ENCODE data around the gene PCDH9.

PCDH9 gene

DNA sequence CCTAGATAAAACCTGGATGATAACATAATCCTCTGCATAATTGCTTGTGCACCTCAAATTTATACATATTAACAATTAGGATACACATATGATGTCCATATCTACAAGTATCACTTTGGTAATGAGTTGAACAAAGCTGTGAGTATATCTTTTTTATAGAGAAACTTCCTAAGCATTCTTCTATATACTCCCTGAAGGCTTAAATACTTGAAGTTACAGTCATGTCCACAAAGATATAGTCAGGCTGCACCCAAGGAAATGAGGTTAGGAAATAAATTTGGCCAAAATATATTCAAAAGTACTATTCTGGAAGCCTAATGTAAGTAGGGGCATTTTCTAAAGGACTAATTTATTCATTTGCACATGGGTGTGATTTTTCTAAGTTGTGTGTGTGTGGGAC is 761.5 kb downstream of the PCDH9 start:
- DNase-seq (ENCODE audit: low read depth in 2 of 2) = no peak

DNA sequence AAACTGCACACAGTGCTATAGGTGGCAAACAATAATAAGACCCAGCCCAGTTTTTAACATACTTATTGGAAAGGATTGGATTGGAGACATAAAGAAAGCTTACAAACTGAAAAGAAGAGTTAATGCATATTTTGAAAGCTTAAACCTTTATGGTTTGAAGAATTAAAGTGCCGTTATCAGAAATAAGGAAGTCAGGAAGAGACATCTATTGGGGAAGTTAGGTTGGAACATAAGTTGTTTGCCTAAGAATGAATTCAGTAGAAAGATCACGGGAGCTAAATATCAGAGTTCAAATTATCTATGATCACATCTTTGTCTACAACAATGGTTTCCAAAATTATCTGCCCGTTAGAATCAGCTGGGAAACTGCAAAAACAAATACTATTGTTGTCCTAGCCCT is 767.9 kb downstream of the PCDH9 start:
- DNase-seq (ENCODE audit: low read depth in 2 of 2) = no peak

DNA sequence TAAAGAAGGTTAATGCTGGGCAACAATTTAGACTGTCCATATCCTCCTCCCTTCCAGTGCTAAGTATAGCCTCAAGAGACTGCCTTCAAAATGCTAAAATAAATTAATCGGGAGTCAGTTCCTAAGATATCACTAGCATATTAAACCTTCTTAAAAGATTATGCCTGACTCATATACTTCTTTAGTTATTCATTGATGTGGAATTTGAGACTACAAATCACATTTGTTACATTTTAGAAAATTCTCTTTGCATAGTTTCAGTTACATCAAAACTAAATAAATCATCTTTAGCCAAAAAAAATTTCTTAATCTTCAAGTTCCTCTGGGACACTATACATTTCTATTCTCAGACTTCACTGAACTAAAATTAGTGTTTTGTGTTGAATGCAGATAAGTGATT is 769.1 kb downstream of the PCDH9 start:
- peak; percentile 47 to 55 for DNase-seq (ENCODE audit: low read depth in 2 of 2)

DNA sequence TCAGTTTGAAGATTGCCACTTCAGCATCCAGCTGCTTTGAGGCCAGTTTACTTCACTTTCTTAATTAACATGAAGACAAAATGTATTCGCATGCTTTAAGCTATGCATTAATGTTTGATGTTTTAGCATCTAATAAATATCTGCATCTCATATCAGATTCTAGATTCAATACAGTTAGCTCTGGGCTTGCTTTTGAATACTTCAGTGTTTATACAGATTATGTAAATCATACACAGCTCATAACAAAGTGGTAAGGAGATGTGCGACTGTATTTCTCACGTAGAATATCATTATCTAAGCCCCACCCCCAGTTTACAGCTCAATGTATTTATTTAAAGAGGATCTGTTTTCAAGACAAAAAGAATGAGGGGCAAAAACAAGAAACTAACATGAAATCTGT is 770.5 kb downstream of the PCDH9 start:
- DNase-seq (ENCODE audit: low read depth in 2 of 2) = no peak

DNA sequence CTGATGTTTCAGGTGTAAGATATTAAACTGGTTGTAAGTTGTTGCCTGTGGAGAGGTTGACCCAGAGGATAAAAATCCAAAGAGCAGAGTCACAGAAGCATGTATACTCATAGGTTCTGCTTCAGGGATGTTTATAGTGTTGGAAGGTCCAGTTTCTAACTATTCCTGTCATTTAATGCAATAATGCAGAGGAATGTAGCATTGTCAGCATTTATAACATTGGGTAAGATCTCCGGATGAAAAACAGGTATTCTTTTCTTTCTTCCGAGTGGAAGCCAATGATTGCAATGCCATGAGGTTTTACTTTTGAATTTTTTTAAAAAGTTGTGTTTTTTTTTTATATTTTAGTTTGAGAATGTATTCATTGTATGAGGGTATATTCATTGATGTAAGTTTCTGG is 771.0 kb downstream of the PCDH9 start:
- DNase-seq (ENCODE audit: low read depth in 2 of 2) = no peak

DNA sequence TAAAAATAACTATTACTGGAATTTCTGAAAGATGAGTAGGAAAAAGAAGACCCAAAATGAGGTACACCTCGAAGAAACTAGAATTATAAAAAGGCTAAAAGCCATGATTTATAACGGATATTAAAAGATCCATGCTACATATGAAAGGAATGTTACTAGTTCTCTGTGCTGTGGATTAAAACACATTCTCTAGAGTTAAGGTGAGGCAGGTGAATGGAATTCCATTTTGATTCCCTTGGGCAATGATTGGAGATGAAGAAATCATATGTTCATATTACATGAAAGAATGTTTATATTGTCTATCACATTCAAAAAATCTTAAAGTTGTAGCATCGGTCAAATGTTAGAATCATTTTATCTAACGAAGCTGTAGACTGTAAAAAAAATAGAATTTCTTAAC is 783.7 kb downstream of the PCDH9 start:
- no peak for DNase-seq (ENCODE audit: low read depth in 2 of 2)

DNA sequence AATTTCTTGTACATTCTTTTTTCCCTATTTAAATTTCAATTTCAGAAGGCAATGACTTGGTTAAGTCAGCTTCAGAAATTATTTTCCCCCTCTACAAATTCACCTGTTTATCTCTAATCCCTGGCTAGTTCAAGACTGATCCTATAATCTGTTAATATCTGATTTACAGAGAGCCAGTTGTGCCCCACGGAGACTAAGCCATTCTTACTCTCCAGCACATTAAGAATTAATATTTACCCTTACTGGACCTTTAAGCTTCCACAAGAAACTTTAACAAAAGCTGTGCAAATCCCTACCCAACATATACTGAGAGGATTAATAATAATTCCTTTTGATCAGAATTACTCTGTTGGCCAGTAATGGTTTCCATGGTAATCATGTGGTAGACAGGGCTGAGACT is 786.2 kb downstream of the PCDH9 start:
- DNase-seq (ENCODE audit: low read depth in 2 of 2) = no peak

DNA sequence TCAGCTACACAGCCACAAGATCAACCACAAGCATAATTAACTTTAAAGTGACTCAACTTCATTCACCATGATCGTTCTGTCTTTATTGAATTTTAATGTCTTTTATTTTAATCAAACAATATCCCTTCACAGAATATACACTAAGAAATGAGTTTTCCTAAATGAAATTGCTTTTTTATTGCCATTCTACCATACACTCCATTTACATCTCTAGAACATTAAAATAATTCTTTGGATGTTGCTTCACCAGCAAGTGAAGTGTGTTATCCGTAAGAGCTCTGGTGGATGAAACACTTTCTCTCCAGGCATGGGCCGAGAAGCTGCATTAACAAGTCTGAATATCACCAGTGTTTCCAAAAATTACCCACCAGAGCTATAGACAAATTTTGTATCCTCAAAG is 789.2 kb downstream of the PCDH9 start:
- DNase-seq (ENCODE audit: low read depth in 2 of 2) = no peak

DNA sequence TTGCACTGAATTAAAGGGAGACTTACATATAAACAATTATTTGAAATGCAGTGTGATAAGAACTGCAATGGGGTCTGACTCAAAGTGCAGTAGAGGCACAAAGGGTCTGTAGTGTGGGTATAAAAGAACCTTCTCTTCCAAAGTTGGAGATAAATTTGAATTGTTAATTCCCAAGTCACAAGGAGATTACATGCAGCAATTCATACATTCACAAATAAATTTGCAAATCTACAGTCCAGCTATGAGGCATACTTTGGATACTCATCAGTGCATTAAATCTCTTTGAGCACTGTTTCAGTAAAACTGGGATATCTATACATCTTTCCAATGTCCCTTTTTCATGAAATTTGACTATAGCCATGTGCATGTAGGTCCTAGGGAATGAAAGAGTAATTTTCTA is 799.4 kb downstream of the PCDH9 start:
- DNase-seq (ENCODE audit: low read depth in 2 of 2) = no peak

DNA sequence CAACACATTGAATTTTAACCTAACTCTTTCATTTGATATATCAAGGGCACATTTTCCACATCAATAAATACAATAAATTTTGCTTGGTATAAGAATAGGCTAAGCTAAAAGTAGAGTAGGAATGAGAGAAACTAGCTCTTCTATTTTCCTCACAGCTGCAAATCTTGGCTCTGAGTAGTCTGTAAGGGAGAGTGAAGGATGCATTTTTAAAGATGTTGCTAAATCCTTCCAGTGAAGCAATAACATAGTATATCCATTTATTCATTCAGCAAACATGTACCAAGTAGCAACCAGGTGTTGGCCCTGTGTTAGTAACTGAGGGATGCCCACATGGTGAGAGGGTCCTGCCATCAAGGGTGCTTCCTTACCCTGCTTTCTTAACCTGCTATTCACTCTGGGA is 799.9 kb downstream of the PCDH9 start:
- DNase-seq (ENCODE audit: low read depth in 2 of 2) = no peak

DNA sequence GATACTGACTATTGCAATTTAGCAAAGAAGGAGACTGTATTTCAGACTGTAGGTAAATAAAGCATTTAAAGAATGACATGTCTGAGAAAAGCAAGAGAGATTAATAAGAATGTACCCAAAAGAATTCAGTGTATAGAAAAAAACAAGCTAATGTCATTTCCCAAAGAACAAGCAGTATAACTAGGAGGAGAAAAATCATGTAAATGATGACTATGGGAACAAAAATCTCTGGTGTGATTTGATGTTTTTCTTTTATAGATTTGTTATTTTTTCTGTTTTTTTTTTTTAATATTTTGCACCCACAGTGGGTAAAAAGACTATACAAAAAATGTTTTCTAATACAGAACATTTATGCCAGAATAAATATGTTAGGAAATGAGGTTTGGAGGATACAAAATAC is 801.0 kb downstream of the PCDH9 start:
- no peak for DNase-seq (ENCODE audit: low read depth in 2 of 2)

DNA sequence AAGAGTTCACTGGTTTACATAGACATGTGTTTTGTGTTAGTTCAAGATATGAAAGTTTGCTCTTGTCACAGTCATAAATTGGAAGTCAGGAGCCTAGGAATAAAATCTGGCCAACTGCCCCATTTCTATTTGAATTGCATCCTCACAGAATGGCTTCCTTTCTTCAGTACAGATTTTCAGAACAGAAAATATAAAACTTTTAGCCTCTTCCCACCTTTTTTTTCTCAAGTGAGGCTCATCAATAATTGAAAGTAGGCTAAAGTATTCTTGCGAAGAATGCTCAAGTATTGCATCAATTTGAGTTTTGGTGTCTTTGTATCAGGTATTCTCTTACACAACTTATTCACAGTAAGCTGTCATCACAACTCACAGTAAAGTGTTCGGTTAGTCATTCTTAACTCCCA is 802.7 kb downstream of the PCDH9 start:
- DNase-seq (ENCODE audit: low read depth in 2 of 2) = peak; percentile 57 to 67

DNA sequence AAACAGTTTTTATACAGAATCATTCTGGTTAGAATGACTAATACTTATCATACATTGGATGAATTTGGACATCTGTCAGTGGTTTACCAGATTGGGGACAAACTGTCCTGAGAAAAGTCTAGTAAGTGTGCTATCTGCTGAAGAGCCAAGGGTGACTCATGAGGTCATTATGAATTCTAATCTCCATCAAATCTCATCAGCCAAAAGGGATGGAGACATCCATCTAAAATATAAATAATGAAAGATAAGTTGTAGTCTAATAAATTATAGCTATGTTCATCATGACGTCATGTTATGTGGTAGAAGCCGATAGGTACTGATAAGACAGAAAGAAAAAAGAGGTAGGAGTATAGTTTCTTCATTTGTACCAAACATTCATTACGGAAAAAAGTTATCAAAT is 804.4 kb downstream of the PCDH9 start:
- DNase-seq (ENCODE audit: low read depth in 2 of 2) = no peak

DNA sequence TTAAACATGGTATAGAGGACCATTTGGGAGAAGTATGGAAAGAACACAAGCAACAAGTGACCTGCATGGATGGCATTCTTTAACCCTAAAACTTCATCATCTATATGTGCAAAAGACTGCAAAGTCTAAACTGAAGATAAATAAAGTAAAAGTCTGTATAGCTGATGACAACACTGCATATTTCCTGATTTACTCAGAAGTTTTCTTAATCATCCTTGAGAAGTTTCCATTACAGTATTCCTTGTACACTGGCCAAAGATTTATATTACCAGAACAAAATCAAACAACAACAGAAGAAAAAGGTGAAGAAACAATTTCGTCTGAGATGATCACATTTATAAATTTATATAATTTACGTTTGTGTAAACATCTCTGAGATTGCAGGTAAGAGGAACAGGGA is 805.7 kb downstream of the PCDH9 start:
- DNase-seq (ENCODE audit: low read depth in 2 of 2) = peak; percentile 50 to 55

DNA sequence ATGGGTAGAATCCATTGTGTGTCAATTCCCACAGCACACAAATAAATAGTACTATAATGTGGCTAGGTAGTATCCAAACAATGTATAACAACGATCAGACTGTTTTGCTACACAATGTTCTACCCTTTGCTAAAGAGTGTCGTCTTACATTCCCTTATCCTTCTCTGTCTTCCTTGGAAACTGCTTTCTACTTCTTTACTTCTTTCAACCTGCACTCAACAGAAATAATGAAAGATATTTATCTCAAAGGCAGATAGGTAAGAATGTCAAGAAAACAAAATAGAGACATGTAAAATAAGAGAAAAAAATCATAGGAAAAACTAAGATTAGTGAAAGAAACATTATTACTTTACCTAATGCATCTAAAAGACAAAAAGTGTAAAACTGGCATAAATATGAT is 814.7 kb downstream of the PCDH9 start:
- DNase-seq (ENCODE audit: low read depth in 2 of 2) = no peak

DNA sequence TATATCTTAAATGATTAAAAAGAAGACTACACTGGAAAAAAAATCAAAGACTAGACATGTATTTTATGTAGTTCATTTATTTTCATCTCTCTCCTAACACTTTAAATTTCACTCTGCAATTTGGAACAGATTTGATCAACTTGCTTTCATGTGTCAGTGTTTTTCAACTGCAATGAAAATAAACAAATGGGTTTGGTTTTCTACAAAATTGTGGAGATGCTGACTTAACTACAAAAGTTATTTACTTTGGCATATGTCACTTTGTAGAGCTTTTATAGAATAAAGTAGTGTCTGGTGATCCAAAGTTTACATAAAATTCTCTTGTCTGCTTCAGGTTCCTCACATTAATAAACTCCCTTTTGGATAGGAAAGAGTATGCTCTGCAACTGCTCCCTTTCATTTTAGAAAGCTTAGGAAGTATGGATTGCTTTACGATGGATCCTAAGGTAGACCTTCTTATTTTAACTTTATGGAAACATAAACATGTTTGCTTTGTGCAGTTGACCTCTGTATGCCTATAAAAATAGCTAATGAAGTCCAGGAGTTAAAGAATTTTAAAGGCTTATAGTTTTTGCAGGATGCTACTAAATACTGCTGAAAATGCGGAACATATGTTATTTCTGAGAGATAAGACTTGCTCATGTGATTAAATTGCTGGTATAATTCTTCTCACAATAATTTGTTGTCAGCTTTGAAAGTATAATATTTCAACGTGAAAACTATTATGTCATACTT is 815.9 kb downstream of the PCDH9 start:
- DNase-seq (ENCODE audit: low read depth in 2 of 2) = no peak

DNA sequence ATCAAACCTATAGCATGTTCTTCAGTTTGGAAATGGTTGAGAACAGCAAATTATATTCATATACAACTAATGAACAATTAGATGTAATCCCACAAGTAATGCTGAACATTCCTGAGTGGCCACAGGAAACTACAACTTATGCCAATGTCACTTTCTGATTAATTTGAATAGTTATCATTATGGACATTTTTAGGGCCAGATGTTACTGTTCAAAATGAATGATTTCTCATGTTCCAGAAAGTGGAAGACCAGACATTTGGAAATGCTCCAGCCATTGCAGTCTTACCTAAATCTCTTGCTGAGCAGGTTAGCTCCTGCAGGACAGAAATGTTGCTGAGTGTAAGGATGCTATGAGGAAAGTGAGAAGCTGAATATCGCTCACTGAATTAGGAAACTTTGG is 819.8 kb downstream of the PCDH9 start:
- peak; percentile 48 to 51 for DNase-seq (ENCODE audit: low read depth in 2 of 2)

DNA sequence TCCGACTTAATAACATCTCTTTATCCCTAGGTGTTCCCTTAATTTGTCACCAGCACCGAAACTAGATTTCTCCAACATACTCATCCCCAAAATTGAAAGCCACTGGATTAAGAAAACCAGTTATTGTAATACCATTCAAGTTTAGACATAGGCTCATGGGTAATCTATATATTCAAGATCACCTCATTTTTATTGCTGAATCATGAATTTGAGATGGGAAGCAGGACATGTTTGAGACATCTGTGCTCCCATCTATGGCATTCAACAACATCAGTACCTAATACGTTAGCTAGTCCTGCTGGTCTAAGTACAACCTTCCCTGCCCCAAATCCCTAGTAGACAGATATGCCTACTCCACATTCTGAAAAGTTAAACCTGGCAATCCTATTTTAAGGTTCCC is 820.6 kb downstream of the PCDH9 start:
- DNase-seq (ENCODE audit: low read depth in 2 of 2) = no peak

DNA sequence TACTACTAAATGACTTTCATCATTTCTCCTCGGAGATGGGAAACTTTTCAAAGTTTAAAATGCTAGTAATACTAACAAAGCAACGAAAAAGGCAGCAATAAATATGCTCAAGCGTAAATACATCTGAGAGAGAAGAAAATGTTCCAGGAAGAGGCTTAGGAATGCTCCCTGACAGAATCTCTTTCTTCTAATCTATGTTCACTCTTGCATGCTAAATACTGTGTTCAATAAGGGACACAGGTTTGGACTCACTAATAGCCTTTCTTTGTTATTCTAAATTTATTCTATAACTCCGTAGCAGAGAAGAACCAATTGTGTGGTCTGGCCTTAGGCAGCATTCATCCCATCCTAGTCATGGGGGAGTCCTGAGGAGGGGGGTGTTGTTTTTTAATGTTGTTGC is 823.0 kb downstream of the PCDH9 start:
- no peak for DNase-seq (ENCODE audit: low read depth in 2 of 2)

DNA sequence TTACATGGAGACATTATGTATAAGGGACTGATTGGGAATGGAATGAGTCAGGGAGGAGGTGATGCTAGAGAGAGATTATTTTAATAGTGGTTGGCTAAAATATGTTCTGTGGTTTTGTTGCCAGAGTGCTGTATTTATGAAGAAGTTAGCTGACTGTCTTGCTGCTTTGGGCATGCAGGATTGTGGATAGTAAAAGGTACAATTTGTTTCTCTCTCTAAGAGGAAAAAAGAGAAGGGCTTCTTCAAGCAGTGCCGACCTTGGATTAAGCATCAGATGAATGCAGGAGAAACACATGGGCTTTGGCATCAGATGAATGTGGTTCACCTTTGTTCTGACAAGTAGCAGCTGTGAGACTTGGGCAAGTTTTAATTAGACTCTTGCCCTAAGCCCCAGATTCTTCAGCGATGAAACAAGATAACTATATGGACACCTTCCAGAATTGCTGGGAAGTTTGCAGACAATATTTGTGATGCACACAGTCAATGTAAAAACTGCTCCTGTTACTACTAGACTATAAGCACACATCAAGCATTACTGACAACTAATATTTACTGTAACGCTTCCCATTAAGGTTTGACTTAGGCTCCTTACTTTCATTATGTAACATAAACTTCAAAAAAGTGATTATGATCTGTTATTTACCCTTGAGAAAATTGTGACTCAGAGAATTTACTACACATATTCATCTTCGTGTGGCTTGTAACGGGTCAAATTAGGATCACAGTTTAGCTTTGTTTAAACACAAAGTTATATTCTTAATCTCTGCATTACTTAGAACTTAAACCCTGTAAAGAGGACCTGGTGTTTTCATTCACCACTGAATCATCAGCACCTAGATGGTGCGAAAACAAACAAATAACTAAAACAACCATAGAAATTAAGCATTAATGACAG is 824.0 kb downstream of the PCDH9 start:
- DNase-seq (ENCODE audit: low read depth in 2 of 2) = peak; percentile 69

DNA sequence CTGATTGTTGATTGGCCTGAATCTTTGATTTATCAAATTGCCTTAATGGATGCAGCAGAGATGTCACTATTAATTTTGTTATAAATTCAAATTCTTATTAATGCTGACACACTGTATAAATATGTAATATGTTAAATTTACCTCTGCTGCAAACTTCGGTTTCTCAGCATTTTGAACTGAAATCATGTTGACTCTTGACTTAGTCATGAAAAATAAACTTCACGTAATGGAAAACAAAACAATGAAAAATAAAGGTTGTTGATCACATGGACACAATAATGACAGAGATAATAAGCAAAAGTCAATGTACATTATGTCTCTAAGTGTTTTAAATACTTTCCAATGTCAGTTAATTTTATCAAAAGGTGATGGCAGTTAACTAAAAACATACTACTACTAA is 827.6 kb downstream of the PCDH9 start:
- DNase-seq (ENCODE audit: low read depth in 2 of 2) = no peak

DNA sequence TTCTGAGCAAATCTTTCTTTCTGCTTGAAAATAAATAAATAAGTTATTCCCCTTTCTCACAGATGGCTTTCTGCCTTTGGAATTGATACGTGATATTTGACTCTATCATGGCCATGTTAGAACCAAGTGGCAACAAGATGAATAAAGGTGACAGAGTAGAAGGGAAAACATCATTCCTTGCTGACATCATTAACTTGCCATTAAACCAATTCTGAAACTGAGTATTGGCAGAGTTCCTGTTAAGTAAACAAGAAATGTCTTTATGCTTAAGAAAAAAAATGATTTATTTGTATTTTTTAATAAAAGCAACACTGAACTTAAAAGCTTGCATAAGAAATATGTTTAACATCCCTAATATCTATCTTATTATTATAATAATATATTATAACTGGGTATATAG is 828.1 kb downstream of the PCDH9 start:
- no peak for DNase-seq (ENCODE audit: low read depth in 2 of 2)

DNA sequence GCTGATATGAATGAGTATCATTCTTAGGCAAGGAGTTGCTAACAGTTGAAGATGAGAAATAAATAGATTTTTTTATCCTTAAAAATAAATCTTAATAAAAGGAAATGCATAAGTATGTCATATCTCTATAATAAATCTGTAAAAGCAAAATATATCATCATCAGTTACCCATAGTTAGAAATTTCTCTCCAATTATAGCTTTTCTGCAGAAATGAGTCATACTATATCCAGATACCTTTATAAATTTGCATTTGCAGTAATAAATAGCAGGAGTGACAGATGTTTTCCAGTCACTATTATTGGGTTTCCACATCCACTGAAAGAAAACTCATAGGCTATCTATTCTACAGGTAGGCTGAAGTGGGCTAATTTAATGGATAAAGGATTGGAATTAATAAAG is 829.8 kb downstream of the PCDH9 start:
- no peak for DNase-seq (ENCODE audit: low read depth in 2 of 2)

All from fibroblast of skin of left quadriceps (primary cell).